Measurements from ENCODE around the gene SMIM7.

SMIM7 gene

DNA sequence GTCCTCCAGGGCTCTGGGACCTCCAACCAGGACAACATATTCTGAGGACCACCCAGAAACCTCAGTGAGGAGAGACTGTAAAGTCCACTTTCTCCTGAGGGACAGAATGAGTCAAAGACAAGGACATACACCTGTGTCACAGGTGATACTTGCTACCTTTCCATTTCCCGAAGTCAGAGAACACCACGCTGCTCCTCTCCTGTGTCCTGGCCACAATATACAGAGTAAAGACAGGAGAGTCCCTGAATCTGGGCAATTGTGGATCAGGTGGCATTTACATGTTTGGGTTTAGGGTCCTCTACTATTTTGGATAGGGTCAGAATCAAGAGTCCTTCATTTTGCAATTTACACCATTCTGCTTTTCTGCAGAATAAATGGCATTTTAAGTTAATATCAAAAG is 36.9 kb downstream of the SMIM7 start:
- no peak for DNase-seq

DNA sequence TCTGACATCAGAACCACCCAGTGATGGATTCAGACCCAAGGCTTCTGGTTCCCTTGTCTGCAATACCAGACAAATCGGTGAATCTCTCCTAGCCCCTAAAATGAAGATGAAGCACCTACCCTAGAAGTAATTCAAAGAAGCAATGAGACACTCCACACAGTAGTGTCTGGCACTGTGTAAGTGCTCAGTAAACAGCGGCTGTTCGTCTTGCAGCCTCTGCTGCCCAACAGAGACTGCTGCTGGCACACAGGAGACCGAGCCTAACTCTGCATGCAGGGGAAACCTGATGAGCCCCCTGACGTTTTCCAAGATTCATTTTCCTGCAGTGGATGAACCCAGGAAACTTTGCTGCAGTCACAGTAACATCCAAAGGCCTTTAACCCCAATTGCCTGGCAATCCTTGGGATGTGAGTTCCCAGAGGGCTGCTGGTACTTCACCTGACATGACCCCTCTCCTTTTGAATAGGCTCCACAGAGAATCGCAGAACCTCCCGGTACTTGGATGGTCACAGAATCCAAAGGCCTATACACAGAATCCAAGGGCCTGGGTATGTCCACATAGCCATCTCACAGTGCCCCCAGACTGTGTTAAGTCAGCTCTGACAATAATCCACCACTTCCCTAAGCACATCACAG is 38.7 kb downstream of the SMIM7 start:
- no peak for DNase-seq

DNA sequence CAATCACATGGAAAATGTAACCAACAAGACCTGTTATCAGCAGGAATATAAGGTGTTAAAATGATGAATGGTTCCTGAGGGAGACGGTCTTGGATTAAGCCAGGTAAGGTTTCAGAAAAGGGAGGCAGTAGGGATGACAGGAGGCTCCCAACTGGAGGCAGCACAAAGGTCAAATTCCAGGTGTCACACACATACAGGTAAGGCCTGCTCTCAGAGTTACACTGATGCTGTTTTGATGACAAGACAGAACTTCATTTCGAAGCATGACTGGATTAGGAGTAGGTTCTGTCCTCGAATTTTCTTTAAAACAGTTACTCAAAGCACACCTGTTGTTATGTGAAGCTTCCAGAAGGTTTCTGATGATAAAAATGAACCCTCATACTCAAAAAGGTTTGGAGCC is 39.4 kb downstream of the SMIM7 start:
- DNase-seq = no peak

DNA sequence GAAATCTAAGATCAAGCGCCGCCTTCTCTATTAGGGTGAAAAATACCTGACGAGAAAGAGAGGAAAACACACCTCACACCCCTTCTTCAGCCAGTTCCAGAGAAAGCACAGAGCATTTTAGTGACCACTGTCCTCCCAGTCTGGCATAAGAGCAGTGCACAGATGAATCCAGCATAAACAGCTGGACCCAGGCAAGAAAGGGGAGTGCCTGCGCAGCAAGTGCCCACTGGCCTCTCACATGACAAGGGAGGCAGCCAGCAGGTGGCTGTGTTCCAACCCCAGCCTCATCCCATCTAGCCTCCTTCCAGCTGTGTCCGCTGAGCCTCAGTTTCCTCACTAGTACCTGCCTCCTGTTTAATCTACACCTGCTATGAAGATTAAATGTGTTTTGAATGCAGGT is 39.9 kb downstream of the SMIM7 start:
- peak in 4 of 56 donors; percentile 2 to 20 (median 12) for DNase-seq

DNA sequence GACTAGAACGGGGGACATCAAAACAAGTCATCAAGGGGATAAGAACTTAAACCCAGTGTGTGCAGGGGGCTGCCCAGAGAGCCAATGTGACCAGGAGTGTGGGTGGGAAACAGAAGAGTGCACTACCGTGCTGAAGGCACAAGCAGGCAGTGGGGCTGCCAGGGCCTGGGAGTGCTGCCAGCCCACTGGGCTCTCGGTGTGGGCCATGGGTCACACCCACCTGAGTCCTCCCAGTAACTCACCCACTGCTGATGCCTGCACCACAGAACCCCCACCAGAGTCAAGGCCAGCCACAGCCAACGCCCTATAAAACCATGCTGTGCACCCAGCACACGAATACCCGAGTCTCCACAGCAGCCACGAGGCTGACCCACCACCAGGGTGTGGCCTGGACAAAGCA is 40.5 kb downstream of the SMIM7 start:
- DNase-seq = peak in 2 of 56 donors; percentile 5 to 25

DNA sequence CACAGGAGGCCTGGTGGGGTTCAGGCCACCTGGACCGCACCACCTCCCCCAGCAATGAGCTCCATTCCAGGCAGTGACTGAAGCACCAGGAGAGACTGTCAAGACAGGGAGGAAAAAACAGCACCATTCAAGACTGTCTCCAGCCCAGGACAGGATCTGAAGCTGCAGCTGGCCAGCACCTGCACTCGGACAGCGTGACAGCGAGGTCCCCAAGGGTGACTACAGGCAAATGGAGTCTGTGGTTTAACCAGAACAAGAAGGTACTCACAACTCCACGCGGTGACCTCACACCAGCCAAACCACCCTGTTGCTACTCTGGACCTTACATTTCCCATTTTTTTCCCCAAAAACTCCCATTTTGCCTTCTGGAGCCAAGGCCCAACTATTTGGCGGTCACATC is 41.7 kb downstream of the SMIM7 start:
- no peak for DNase-seq

DNA sequence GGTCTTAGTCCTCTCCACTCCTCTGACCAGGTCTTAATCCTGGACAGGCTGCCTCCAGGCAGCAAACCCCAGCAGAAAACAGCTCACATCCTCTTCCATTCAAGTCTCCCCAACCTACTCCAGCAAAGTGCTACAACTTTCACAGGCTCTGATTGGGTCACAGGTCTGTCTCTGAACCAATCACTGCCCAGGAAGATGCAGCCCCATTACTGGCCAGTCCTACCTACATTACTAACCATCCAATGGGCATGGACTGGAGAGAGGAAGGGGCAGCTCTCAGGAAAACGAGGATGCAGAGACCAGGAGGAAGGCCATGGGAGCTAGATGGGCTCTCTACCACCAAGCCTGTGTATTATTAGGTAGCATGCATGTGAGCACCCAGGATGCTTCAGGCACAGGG is 44.1 kb downstream of the SMIM7 start:
- DNase-seq = no peak

DNA sequence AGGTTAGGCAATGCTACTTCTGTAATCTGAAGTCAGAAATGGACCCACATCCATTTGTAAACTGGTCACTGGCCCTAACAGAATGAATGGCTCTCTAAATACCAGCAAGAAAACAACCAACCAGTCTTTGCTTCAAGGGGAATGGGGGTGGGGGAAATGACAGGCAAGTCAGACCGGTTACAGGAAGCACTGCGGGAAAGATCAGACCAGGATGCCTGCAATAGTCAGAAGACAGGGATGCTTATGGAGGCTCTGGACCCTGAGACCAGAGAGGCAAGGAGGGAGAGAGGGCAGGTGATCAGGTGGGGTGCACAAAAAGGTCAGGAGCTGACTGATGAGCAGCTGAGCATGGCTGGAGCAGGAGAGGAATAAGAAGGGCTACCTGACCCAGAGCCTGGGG is 45.0 kb downstream of the SMIM7 start:
- DNase-seq = no peak

DNA sequence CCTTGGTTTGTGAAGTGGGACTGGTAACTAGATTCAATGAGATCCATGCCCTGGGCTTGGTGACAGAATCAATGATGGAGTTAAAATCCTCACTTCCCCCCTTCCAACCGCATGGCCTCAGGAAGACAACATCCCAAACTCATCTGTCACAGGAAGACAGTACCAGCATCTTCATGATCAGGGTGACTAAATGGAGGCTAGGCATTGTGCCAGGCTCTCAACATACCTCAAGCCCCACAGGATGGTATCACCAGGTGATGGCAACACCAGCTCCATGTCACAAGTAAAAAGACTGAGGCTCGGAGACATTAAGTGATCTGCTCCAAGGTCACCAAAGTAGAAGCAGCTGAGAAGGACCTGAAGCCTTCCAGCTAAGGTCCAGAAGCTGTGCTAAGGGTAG is 46.1 kb downstream of the SMIM7 start:
- DNase-seq = no peak

DNA sequence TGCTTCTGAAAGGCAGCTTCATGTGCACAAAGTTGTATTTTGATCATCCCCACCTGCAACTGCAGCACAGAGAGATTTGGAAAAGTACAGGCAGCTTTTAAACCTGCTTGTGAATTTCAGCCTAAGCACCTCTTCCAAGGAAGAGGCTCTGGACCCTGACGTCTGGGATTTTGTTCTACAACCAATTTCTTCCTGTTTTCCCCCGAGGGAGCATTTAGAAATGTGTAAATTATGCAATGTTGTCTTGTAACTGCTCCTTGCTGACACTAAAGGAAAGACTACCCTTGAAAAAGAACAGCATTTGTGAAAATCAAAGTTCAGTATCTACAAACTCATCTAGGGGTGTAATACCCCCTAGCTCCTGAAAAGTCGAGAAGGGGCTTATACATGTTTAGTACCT is 47.3 kb downstream of the SMIM7 start:
- DNase-seq = no peak

DNA sequence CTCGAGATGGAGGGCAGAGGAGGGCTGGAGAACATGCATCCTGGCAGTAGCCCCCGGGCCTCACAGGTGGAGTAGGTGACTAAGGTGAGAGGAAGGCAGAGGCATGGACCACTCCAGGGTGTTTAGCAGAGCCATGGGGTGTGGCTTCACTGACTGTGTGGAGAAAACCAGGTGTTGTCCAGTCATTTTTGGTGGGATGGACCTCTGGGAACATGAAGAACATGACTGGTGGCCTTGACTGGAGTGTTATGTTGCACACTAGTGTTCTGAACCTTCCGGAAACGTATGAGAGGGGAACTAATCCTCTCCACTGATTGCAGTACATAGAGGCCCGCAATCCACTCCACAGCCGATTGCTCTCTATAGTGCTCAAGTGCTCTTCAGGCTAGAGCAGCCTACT is 48.8 kb downstream of the SMIM7 start:
- DNase-seq = no peak

DNA sequence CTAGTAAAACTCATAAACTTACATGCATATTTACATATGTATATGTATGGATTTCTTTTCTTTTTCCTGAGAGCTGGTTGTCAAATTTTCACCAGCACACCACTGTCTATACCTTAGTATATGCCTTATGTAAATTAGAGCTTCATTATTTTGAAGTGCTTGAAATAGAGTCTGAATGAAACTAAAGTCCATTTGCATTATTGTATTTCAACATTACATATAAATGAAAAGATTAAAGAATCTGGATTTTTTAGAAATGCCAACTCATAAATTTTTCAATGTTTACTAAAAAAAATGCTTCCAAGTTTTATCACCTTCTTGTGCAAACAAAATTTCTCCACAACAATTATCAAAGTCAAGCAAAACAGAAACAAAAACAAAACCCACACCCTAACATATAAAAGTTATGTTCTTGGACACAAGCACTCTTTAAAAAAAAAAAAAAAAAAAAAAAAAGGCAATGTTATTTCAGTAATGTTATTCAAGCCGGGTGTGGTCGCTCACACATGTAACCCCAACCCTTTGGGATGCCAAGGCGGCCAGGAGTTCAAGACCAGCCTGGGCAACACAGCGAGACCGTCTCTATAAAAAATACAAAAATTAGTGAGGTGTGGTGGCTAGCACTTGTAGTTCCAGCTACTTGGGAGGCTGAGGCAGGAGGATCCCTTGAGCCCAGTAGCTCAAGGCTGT is 50.3 kb downstream of the SMIM7 start:
- DNase-seq = no peak

DNA sequence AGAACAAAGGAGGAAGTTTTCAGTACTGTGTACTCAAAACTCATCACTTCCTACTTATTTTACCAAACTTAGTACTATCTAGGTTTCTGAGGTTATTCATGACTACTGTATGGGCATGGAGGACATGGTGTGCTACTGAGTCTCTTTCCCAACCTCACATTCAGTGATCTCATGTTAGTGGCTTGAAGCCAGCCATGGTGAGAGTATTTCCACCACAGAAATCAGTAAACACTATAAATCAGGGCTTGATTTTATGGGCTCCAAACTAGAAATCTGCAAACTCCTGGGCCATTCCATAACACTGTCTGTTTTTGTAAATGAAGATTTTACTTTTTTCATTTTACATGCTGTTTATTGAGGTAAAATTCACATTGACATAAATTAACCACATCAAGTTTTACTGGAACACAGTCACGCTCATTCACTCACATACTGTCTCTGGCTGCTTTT is 51.6 kb downstream of the SMIM7 start:
- no peak for DNase-seq

DNA sequence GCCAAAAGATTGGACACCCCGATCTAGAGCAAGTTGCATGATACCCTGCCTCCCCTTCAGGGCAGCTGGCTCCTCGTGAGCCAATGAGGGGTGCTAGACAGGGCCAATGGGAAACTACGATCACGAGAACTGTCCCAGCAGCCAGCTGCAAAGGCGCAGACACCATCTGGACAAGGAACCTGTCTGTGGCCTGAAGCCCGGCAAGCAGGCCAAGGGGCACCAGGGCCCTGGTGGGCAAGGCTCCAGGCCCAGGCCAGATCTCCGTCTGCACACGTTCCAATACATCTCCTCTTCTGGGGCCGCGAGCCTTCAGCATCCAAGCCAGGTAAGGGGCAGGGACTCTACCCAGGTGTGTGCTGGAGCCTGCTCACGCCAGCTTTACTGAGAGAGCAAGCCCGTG is 52.1 kb downstream of the SMIM7 start:
- no peak for DNase-seq

DNA sequence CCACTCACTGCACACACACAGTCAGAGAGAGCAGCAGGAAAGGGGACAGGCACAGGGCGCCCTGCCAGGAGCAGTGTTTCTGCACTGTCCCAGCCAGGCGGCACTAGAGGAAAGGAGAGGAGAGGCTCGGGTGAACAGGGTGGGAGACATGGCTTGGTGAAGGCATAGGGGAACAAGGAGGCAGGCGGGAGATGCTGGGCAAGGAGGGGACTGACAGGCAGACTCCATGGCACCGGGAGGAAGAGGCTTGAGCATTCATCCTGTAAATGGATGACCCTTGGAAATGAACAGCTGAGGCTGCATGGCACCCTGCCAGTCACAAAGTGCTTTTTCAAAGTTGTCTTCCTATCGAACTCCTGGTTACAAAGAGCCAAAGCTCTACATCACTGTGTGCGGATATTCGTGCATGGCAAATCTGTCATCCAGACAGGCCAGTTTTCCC is 54.4 kb downstream of the SMIM7 start:
- DNase-seq = peak in 5 of 56 donors; percentile 5 to 27 (median 24)

DNA sequence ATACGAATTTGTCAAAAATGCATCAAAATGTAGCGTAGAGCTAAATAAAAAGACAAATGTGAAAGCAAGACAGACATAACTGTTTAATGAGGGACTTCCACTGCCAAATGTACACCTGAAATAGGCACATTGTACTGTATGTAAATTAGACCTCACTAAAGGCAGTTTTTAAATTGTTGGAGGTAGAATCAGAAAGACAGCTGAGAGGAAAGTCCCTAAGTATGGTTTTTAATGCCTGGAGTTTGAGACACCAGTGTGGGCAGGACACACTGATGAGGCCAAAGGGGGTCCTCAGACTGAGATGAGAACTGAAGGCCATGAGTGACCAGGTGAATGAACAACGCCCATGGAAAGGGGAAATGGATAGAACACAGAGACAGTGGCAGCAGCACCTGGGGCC is 54.8 kb downstream of the SMIM7 start:
- no peak for DNase-seq

DNA sequence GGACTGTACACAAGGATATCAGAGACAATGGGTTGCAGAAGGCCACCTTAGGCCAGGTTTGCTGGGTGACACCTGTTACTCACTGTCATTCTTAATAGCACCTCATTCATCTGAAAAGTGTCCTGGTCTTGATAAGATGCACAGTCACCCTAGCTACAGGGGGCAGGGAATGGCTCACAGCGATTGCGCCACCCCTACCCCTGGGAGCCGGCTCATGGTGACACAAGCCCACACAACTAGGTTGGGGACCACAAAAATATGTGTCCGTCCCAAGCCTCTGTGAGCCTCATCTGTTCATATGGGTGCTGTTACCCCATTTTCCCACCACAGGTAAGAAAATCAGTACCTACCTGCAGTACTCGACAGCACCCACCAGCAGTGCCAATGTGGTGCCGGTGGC is 55.3 kb downstream of the SMIM7 start:
- no peak for DNase-seq

DNA sequence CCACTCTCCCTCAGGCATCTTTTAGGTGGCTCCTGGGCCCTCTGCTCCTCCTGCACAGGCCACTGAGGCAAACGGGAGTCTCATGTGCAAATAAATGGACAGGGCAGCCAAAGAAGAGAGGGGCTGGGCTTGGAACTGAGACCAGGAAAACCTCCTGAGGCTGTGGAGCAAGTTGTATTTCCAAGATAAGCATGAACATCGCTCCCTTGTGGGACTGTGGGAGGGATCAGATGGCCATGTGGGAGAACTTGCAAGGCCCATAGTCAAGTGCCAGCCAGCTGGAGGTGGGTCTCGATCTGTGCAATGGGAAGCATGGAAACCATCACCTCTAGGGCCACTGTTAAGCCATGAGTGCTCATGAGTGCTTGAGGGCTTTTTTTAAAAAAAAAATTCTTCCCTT is 56.9 kb downstream of the SMIM7 start:
- no peak for DNase-seq

DNA sequence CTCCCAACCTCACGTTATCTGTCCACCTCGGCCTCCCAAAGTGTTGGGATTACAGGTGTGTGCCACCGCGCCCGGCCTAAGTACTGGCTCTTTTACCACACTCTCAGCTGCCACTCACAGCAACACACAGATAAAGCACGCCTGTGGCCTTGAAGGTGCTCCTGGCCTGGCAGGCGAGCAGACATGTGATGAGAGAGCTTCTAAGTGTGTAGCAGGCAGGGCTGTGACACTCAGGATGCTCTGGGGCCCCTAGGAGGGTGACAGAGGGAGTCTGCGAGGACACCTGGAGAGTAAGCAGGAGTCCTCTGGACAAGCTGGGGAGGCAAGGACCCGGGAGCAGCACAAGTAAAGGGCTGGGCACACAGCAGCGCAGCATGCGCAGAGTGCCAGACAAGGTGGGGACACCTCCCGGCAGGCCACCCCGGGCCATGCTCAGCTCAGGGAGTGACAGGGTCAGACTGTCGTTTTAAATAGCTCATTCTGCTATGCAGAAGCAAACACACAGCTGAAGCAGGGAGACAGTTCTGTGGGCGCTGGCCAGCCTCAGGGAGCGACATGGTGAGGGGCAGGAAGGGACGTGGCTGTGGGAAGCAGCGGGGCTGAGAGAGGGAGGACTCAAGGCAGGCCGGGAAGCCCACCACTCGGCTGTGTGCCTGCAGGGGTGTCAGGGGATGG is 58.4 kb downstream of the SMIM7 start:
- no peak for DNase-seq

DNA sequence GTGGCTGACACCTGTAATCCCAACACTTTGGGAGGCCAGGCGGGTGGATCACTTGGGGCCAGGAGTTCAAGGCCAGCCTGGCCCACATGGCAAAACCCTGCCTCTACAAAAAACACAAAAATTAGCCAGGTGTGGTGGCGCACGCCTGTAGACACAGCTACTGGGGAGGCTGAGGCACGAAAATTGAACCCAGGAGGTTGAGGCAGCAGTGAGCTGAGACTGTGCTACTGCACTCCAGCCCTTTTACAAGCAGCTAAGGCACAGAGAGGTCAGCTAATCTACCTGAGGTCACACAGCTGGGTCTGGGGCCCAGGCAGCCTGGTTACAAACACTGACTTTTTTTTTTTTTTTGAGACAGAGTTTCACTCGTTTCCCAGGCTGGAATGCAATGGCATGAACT is 59.1 kb downstream of the SMIM7 start:
- DNase-seq = no peak

DNA sequence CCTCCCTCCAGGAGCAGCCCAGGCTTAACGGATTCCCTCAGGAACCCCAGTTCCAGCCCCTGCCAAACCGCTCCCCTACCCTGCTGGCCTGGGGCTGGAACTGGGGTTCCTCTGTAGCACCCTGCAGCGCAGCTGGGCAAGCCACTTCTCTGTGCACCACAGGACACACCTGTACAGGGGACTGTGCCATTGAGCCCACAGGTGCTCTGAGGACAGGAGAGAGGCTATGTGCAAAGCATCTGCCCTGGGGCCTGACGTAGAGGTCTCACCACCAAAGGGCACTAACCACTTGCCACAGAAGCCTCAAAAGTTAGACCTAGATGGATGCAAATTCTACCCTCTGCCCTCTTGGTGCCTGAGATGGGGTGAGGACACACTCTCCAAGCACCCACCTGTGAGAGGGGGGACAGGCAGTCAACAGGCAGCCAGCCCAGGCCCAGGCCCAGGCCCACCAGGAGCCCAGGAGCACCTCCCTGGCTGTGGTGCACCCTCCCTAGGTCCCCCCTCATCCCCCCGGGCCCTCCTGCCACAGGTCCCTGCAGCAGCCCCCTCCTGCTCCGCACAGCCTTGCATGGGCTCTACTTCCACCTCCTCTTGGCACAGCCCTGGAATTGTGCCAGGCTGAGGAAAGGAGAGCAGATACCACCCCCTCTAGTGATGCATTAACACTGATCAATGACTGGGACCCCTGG is 60.1 kb downstream of the SMIM7 start:
- DNase-seq = no peak

DNA sequence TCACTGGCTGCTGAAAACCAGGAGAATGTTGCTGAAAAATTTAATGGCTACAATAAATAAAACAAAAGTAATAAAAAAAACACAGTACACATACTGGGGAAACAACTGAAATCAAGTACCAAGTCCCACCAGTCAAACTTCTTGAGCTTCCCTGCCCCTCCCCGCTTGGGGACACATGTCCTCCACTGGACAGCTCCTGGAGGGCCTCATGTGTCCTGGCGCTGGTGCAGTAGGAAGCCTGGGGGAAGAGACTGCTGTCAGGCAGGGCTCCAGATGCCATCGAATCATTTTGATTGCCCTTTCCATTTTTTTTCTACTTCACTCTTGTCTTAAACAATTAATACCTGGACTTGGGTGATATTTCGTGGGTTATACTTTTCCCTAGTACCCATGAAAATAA is 61.1 kb downstream of the SMIM7 start:
- no peak for DNase-seq

Measured in amygdala (tissue), 56 donors.